ENCODE results near the gene NFAT5. TPM values are rescaled to one million over a fixed set of nuclear protein-coding genes. Genes with fewer than 3 reads are reported as not detected.
"Not testable (repeated sequence)": the region's sequence is repeated elsewhere in the genome, so short reads cannot be mapped to it uniquely, and the experiment has no call there.

The NFAT5 gene
- total RNA-seq, 2 donors from 2014 or later: 35.6 to 43.3 TPM

GRCh38 chr16:69562813-69563212, 3.0 kb upstream of the NFAT5 start:
- no peaks in the 10 kb centered on the region for H3K9me3 ChIP-seq (ENCODE audit: control insufficient read depth, low read length, poor library complexity, severe bottlenecking)
- Mint-ChIP-seq H3K4me3 (no peak overlapping the region), H3K27me3 (no peaks in the 10 kb centered on the region), H3K27ac (no peak overlapping the region), H3K4me1 (peaks cover 27% of the 10 kb centered on the region), H3K36me3 (ENCODE audit: low read depth) (peaks cover 7% of the 10 kb centered on the region)
- ATAC-seq (no peak), DNase-seq (no peak)

GRCh38 chr16:69563605-69564580, 1.9 kb upstream of the NFAT5 start:
- Mint-ChIP-seq H3K36me3 (ENCODE audit: low read depth) (peaks cover 4% of the 10 kb centered on the region), H3K27me3 (no peaks in the 10 kb centered on the region), H3K27ac (peak overlapping the region; percentile 97), H3K4me1 (peaks cover 30% of the 10 kb centered on the region), H3K4me3 (peak overlapping the region; percentile 89)
- H3K9me3 ChIP-seq (ENCODE audit: control insufficient read depth, low read length, poor library complexity, severe bottlenecking): no peaks in the 10 kb centered on the region
- peak; percentile 70 for ATAC-seq
- DNase-seq: peak in 2 of 3 donors; percentile 13 to 25

GRCh38 chr16:69564845-69565670, 708 bp upstream of the NFAT5 start:
- H3K9me3 ChIP-seq (ENCODE audit: control insufficient read depth, low read length, poor library complexity, severe bottlenecking): no peaks in the 10 kb centered on the region
- Mint-ChIP-seq H3K4me1 (peaks cover 33% of the 10 kb centered on the region), H3K36me3 (ENCODE audit: low read depth) (peaks cover 4% of the 10 kb centered on the region), H3K27me3 (no peaks in the 10 kb centered on the region), H3K27ac (peak overlapping the region; percentile 97), H3K4me3 (peak overlapping the region; percentile 89)
- ATAC-seq (peak; percentile 20), DNase-seq (no peak)

DNA sequence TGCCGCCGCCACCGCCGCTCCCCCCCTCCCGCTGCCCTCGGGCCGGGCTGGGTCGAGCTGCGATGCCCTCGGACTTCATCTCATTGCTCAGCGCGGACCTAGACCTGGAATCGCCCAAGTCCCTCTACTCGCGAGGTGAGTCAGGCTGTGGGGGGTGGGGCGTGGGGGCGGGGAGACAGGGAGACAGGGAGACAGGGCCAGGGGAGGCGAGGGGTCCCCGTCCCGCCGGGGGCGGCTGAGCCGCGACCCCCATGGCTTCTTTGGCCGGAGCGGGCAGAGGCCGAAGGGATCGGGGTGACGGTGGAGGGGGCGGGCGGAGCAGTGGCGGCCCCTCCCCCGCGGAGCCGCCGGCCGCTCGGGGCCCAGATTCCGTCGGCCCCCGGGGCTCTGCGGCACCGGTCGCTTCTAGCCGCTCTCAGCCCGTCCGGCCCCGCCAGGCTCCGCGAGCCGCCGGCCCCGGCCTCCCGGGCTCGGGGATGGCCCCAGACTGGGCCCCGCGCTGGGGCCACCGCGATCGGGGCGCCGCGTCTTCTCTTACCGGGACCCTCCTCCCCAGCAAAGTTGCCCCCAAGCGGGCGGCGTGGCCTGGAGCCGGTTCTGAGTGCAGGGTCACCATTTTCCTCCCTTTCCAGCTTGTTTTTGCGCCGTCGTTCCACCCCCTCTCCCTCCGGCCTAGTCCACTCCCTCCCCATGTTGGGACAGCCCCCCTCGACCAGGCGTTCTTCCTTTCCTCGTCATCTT, 644 bp downstream of the NFAT5 start:
- Mint-ChIP-seq H3K4me3 (peak overlapping the region; percentile 100), H3K27ac (peak overlapping the region; percentile 99), H3K4me1 (peaks cover 35% of the 10 kb centered on the region), H3K36me3 (ENCODE audit: low read depth) (peaks cover 4% of the 10 kb centered on the region), H3K27me3 (no peaks in the 10 kb centered on the region)
- no peaks in the 10 kb centered on the region for H3K9me3 ChIP-seq (ENCODE audit: control insufficient read depth, low read length, poor library complexity, severe bottlenecking)
- peak; percentile 10 for ATAC-seq
- peak in 2 of 3 donors; percentile 13 to 23 for DNase-seq

DNA sequence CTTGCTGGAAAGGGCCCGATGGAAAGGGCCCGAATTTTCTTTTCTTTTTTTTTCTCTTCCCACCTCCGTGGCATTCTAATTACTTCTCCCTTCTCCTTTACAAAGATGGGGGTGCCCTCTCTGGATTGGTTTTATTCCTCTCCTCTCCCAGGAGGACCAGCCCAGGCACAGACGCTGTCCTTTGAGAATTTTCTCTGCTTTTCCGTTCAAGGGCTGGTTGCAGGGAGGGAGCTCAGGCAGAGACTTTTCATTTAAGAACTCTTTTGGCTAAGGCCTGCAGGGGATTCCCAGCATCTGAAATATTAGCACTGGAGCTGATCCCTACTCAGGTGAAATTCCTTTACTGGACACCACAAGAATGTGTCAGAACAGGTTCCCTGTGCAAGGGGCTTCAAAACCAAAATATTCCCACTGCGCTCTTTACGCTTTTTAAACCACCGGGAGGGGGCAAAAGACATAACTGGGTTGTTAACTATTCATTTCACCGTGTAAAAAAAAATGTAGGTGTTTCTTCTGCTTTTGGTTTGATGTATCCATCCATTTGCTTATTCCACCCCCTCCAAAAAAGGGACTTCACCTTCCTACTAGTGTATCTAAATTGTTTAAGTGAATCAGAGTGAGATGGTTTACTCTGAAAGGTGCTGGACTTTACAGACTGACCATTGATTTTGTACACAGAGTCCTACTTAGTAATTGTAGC, 1.4 kb downstream of the NFAT5 start:
- no peak for DNase-seq
- H3K9me3 ChIP-seq (ENCODE audit: control insufficient read depth, low read length, poor library complexity, severe bottlenecking): no peaks in the 10 kb centered on the region
- Mint-ChIP-seq H3K4me1 (peaks cover 35% of the 10 kb centered on the region), H3K27ac (peak overlapping the region; percentile 99), H3K36me3 (ENCODE audit: low read depth) (peaks cover 4% of the 10 kb centered on the region), H3K27me3 (no peaks in the 10 kb centered on the region), H3K4me3 (peak overlapping the region; percentile 100)
- ATAC-seq: no peak

DNA sequence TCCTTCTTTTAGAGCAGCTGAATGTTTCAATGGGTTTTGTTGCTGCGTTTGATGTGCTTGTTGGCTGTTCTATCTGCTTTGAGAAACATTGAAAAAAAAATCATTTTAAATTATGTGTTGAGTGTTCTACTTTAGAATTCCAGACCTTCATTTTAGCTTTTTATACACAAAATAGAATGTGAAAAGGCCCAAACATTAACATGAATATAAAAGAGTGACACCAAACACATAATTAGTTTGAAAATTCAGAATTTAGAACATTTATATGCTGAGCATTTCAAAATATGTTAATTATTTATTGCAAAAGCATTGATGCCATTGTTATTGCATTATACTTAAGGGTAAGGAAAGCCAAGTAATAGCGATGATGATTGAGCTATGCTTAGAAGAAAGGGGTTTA, 2.9 kb downstream of the NFAT5 start:
- no peak for ATAC-seq
- Mint-ChIP-seq H3K4me3 (no peak overlapping the region), H3K36me3 (ENCODE audit: low read depth) (peaks cover 4% of the 10 kb centered on the region), H3K4me1 (peaks cover 29% of the 10 kb centered on the region), H3K27ac (peak overlapping the region; percentile 51), H3K27me3 (no peaks in the 10 kb centered on the region)
- DNase-seq: no peak
- H3K9me3 ChIP-seq (ENCODE audit: control insufficient read depth, low read length, poor library complexity, severe bottlenecking): no peaks in the 10 kb centered on the region

DNA sequence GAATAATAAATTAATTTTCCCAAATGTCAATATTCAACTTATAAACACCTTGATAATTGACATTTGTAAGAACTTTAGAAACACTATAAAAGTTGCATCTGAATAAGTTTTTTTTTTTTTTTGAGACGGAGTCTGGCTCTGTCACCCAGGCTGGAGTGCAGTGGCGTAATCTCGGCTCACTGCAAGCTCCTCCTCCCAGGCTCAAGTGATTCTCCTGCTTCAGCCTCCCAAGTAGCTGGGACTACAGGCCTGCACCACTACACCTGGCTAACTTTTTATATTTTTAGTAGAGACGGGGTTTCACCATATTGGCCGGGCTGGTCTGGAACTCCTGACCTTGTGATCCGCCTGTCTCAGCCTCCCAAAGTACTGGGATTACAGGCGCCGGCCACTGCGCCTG, 13.0 kb downstream of the NFAT5 start:
- H3K9me3 ChIP-seq (ENCODE audit: control insufficient read depth, low read length, poor library complexity, severe bottlenecking); ATAC-seq; H3K4me3 Mint-ChIP-seq; H3K27me3 Mint-ChIP-seq; DNase-seq; H3K27ac Mint-ChIP-seq; H3K36me3 Mint-ChIP-seq (ENCODE audit: low read depth): not testable (repeated sequence)
- peaks cover 12% of the 10 kb centered on the region for H3K4me1 Mint-ChIP-seq

- ATAC-seq (no peak), DNase-seq (no peak)
- Mint-ChIP-seq H3K27ac (no peak overlapping the region), H3K4me1 (peaks cover 12% of the 10 kb centered on the region), H3K36me3 (ENCODE audit: low read depth) (no peaks in the 10 kb centered on the region), H3K27me3 (no peaks in the 10 kb centered on the region), H3K4me3 (no peak overlapping the region)
- H3K9me3 ChIP-seq (ENCODE audit: control insufficient read depth, low read length, poor library complexity, severe bottlenecking): no peaks in the 10 kb centered on the region
Observed at GRCh38 chr16:69579783-69580481, 14.2 kb downstream of the NFAT5 start.

DNA sequence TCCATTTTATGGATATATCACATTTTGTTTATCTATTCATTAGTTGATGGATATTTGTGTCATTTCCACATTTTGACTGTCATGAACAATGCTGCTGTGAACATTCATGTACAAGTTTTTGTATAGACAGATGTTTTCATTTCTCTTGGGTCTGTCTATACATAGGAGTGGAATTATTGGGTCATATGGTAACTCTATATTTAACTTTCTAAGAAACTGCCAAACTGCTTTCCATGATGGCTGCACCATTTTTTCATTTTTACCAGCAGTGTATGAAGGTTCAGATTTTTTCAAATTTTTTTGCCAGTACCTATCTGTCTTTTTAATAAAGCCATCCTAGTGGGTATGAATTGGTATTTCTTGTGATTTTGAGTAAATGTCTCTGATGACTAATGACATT, 15.5 kb downstream of the NFAT5 start:
- no peaks in the 10 kb centered on the region for H3K36me3 Mint-ChIP-seq (ENCODE audit: low read depth)
- no peaks in the 10 kb centered on the region for H3K9me3 ChIP-seq (ENCODE audit: control insufficient read depth, low read length, poor library complexity, severe bottlenecking)
- no peak overlapping the region for H3K27ac Mint-ChIP-seq
- no peaks in the 10 kb centered on the region for H3K27me3 Mint-ChIP-seq
- ATAC-seq (no peak), DNase-seq (no peak)
- H3K4me3 Mint-ChIP-seq: no peak overlapping the region
- H3K4me1 Mint-ChIP-seq: peaks cover 18% of the 10 kb centered on the region

- H3K27ac Mint-ChIP-seq; ATAC-seq; DNase-seq; H3K9me3 ChIP-seq (ENCODE audit: control insufficient read depth, low read length, poor library complexity, severe bottlenecking); H3K36me3 Mint-ChIP-seq (ENCODE audit: low read depth); H3K27me3 Mint-ChIP-seq; H3K4me3 Mint-ChIP-seq: not testable (repeated sequence)
- H3K4me1 Mint-ChIP-seq: peaks cover 15% of the 10 kb centered on the region
Observed at GRCh38 chr16:69584493-69584892, 18.7 kb downstream of the NFAT5 start.

- ATAC-seq: no peak
- H3K36me3 Mint-ChIP-seq (ENCODE audit: low read depth): no peaks in the 10 kb centered on the region
- no peak overlapping the region for H3K27ac Mint-ChIP-seq
- H3K4me3 Mint-ChIP-seq: no peak overlapping the region
- peaks cover 11% of the 10 kb centered on the region for H3K4me1 Mint-ChIP-seq
- H3K9me3 ChIP-seq (ENCODE audit: control insufficient read depth, low read length, poor library complexity, severe bottlenecking): no peaks in the 10 kb centered on the region
- H3K27me3 Mint-ChIP-seq: no peaks in the 10 kb centered on the region
- no peak for DNase-seq
Observed at GRCh38 chr16:69589434-69590269, 23.9 kb downstream of the NFAT5 start.
